Measurements from ENCODE around the gene ZNF385A.

Gene ZNF385A

GRCh38 chr12:54384591-54385041, at the start of gene ZNF385A:
TSS of gene ZNF385A (minus strand) at chr12:54384733. CDS start at chr12:54384514, 219 bp downstream.
- no peaks in the 10 kb centered on the region for H3K36me3 ChIP-seq (ENCODE audit: control insufficient read depth, insufficient read depth, low read length)
- no peak for DNase-seq (ENCODE audit: extremely low read depth, insufficient read length)
- TF ChIP-seq CTCF (IDR thresholded peaks at IDR 0.05; ENCODE audit: insufficient read depth, low read length, poor library complexity, severe bottlenecking): no peak
- no peak within 1 kb of the TSS for H3K4me3 ChIP-seq (replicated peaks; ENCODE audit: low read depth, low read length)
- no peaks in the 10 kb centered on the region for H3K27me3 ChIP-seq (replicated peaks; ENCODE audit: control insufficient read depth, insufficient read depth, low read length)

GRCh38 chr12:54432815-54433164, 48.3 kb upstream of the ZNF385A start:
- DNase-seq (ENCODE audit: extremely low read depth, insufficient read length): no peak
- Histone ChIP-seq H3K4me3 (replicated peaks; ENCODE audit: low read depth, low read length) (no peak overlapping the region), H3K36me3 (ENCODE audit: control insufficient read depth, insufficient read depth, low read length) (no peaks in the 10 kb centered on the region), H3K27me3 (replicated peaks; ENCODE audit: control insufficient read depth, insufficient read depth, low read length) (no peaks in the 10 kb centered on the region)
- no peak for TF ChIP-seq CTCF (IDR thresholded peaks at IDR 0.05; ENCODE audit: insufficient read depth, low read length, poor library complexity, severe bottlenecking)

GRCh38 chr12:54431911-54432814, 47.6 kb upstream of the ZNF385A start:
- no peak for DNase-seq (ENCODE audit: extremely low read depth, insufficient read length)
- Histone ChIP-seq H3K36me3 (ENCODE audit: control insufficient read depth, insufficient read depth, low read length) (no peaks in the 10 kb centered on the region), H3K4me3 (replicated peaks; ENCODE audit: low read depth, low read length) (no peak overlapping the region), H3K27me3 (replicated peaks; ENCODE audit: control insufficient read depth, insufficient read depth, low read length) (no peaks in the 10 kb centered on the region; the same call in 1 of the 2 replicates)
- TF ChIP-seq CTCF (IDR thresholded peaks at IDR 0.05; ENCODE audit: insufficient read depth, low read length, poor library complexity, severe bottlenecking): no peak

- no peaks in the 10 kb centered on the region for H3K36me3 ChIP-seq (ENCODE audit: control insufficient read depth, insufficient read depth, low read length)
- TF ChIP-seq CTCF (IDR thresholded peaks at IDR 0.05; ENCODE audit: insufficient read depth, low read length, poor library complexity, severe bottlenecking): no peak
- DNase-seq (ENCODE audit: extremely low read depth, insufficient read length): no peak
- H3K27me3 ChIP-seq (replicated peaks; ENCODE audit: control insufficient read depth, insufficient read depth, low read length): no peaks in the 10 kb centered on the region; the same call in 1 of the 2 replicates
- H3K4me3 ChIP-seq (replicated peaks; ENCODE audit: low read depth, low read length): no peak overlapping the region
Observed at GRCh38 chr12:54430471-54431069, 46.0 kb upstream of the ZNF385A start.

- TF ChIP-seq CTCF (IDR thresholded peaks at IDR 0.05; ENCODE audit: insufficient read depth, low read length, poor library complexity, severe bottlenecking): no peak
- Histone ChIP-seq H3K4me3 (replicated peaks; ENCODE audit: low read depth, low read length) (no peak overlapping the region), H3K36me3 (ENCODE audit: control insufficient read depth, insufficient read depth, low read length) (no peaks in the 10 kb centered on the region), H3K27me3 (replicated peaks; ENCODE audit: control insufficient read depth, insufficient read depth, low read length) (no peaks in the 10 kb centered on the region; the same call in 1 of the 2 replicates)
- DNase-seq (ENCODE audit: extremely low read depth, insufficient read length): no peak
Observed at GRCh38 chr12:54429014-54429471, 44.5 kb upstream of the ZNF385A start.
